T-helper 1 cell treated with Interleukin-12 subunit alpha and Interleukin-12 subunit beta and Interleukin-4 antibody, amounts not matched to agents 30 ng/mL and 1 ng/mL, for 36 hours (primary cell): ENCODE results near the gene DLG5. TPM values are rescaled to one million over a fixed set of nuclear protein-coding genes. Genes with fewer than 3 reads are reported as not detected.

Experiments used
- intact Hi-C: fragments of 100-400 bp; cut with micrococcal nuclease; formaldehyde crosslinking; loops from one replicate; pipeline ENCODE4 v1.15.1; 2024
- total RNA-seq: library from RNA; stranded (reverse); gene quantifications from 2 replicates; pipeline ENCODE4 v1.2.3, GENCODE V29; 2022

DLG5 gene
- total RNA-seq, 1 donor from 2014 or later: 5.6 TPM

DNA sequence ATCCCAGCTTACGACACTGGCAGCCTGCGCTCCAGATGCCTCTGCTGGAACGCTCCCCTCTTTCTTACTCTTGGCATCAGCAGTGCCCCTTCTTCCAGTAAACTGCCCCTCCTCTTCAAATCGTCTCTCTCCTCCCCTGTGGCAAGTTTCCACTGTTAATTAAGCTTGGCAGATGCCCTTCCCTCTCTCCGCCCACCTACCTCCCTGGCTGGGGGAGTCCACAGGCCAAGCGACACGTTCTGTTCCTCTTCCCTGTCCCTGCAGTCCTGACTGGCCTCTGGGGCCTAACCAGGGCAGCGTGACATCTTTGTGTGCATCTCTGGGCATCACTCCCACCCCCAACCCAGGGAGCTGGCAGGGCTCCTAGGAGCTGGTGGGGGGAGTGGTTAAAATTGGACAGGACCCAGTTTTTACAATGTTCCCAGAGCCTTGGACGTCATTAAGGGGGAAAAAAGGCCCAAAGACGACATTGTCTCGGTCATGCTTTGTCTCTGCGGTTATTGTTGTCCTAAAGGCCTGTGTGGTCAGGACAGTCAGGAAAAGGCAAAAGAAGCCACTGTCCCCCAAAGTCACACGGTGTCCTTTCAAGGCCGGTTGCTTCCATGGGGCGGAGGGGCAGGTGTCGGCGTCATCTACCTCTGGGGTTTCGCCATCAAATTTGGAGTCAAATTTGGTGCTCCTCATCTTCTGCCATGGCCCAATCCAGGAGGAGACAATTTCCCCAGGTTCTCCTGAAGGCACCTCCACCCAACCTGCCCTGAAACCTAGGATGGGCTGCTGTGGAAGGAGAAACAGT lies 54.2 kb downstream of the DLG5 start:
- intact Hi-C loops: no loop called here

DNA sequence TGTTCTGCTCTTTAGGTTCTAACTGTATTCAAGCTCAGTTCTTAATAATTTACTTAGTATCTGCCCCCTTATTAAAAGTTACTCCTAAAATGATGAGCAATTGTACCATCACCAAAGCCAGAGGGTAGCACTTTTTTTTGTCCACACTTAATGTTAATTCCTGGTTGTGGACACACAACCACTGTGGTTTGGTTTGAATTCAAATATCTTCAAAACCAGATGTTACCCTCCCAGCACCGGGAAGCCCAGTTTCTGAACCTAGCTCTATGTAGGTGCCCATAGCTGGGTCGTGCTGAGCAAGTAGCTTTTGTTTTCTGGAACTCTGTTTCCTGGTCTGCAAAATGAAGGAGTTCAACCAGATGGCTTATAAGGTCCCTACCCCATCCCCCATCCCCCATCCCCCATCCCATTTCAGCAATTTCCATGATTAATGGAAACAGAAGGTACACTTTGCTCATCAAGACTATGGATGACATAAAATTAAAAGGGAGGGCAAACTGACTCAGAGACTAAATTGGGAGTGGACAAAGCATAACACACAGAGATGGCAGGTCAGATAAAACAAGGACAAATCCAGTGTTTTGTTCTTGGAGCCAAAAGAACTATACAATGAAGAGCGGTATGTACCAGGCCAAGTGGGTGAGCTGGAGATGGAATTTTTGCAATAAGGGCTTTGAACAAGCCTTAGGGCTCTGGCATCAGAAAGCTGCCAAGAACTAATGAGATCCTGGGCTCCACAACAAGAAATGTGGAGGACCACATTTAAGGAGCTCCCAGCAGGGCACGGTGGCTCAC lies 56.7 kb downstream of the DLG5 start:
- intact Hi-C loops: no loop called here

DNA sequence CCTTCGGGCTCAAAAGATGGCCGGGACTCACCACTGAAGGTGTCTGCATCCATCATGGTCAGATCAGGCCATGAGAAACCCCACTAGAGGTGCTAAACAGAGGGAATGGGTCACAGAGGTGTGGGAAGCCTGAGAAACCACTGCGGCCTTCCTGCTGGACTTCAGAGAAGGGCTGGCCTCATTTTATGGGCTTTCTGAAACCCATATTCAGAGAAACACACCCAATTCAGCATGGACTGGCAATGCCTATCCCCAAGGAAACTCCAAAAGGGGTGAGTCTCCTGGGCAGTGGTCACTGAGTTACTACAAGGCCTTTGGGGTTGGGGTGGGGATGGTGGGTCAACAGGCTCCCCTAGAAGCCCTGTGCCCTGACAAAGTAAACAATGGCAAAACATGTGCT lies 58.0 kb downstream of the DLG5 start:
- intact Hi-C loops: no loop called here

DNA sequence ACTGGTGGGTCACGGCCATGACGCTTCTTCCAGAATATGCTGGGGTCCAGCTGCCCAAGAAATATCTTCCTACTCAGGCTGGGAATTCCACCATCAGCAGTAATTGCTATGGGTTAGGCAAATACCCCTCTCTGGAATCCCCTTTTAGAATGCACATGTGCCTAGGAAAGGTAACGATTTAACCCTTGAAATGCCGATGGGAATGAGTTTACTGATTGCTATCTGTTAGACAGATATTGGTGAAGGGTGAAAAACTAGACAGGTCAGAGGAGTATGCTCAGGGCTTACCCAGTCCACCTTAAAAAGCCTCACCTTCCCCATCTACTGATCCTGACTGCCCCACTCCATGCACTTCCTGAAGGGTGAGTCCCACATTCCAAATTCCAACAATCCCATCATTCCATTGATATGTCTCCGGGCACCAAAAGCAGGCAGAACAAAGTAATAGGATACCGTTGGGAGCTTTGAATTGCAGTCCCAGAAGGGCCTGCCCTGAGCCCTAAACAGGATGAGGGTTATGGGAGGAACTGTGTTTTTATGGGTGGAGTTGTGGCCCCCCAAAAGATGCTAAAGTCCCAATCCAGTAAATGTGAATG lies 59.3 kb downstream of the DLG5 start:
- intact Hi-C loops: no loop called here

DNA sequence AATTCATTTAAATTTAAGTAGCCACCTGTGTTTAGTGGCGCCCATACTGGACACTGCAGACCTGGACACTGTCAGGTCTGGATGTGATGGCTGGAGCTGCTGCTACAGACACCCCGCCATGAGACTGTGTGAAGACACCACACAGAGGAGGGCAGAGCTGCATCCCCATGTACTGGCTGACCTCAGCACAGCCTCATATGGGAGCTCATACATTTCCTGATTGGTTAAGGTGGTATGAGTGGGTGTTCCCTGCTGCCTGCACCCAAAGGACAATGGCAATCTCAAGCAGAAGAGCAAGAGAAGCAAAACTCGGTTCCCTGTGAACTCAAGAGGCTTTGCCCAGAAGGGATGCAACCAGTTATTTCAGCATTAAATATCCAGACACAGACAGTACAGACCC lies 60.0 kb downstream of the DLG5 start:
- intact Hi-C loops: no loop called here

DNA sequence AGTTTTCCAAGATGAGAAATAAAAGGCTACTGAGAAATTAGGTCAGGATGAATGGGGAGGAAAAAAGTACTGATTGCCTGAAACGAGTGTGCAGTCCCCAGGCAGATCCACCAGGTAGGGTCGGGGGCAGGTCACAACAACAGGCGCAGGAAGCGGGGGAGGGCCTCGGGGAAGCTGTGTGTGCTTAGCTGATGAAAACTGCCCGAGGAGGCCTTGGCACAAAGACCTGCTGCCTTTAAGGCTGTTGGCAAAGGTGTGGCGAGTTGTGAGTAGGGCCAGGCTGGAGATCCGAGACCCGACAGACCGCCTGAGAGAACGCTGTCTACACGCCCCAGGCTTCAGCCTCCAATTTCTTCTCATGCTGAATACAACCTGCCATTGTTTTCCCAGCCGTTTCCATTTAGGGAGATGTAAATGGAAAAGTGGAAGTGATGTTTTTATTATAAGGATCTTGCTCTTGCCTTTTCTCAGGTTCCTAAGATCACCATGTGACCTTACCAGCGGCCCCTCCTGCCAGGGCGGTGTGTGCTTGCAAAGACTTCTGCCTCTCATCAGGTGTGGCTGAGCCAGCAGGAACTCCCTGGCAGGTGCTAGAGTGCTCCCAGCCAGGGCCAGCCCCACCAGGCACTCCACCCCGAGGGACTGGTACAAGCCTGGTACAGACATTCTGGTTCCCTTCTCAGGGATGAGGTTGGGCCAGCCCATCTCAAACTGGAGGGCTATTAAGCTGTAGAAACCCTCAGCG lies 60.8 kb downstream of the DLG5 start:
- intact Hi-C loops: no loop called here

DNA sequence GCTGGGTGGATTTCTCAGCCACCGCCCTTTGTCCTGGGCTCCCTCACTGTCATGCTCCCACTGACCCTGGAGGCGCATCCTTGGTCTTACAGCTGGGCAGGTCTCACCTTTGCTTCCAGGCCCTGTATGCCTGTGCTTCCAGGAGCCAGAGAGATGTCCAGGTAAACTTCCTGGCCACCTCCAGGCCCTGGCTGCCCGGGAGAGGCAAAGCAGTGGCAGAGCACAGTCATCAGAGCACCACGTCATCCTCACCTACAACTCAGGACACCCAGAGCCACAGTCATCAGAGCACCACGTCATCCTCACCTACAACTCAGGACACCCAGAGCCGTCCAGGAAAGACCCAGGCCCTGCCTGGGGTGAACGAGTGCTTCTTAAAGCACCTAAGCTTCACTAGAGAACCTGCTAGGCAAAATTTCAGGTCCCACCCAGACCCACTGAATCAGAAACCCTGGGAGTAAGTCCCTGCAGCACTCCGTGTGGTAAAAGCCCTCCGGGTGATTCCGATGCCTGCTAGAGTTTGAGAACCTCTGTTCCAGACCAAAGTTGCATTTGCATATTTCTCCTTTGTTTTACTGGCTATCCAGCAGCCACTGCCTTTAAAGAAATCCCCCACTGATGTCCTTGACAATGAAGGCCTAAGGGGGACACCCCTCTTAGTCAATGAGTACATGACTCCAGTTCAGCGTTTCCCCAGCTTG lies 62.3 kb downstream of the DLG5 start:
- intact Hi-C loops: no loop called here

DNA sequence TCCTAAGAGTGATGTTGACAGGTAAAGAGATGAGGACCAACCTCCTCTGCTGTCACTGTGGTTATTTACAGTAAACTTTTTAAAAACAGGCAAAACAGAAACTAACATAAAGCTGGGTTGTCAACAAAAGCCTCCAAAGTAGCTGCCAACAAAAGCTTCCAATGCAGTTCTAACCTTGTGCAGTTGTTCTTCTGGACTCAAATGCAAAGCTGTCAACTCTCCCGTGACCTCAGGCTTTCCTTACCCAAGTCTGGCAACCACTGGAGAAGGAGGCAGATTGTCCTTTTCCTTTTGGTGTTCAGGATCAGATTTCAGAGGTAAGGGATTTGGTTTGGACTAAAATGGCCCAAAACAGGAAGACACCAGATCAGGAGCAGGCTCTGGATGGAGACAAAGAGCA lies 63.1 kb downstream of the DLG5 start:
- intact Hi-C loops: no loop called here

DNA sequence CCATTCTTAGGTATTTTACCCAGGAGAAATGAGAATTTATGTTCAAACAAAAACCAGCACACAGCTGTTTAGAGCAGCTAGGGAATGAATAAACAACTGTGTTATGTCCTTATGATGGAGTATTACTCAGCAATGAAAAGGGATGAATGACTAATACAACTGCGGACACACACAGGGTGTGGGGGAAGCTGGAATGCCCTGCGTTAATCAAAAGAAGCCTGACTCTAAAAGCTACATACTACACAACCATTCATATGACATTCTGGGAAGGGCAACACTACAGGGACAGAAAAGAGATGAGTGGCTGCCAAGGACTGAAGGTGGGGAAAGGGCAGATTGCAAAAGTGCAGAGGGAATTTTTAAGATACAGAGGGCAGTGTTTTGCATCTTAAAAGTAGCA lies 64.0 kb downstream of the DLG5 start:
- intact Hi-C loops: no loop called here

DNA sequence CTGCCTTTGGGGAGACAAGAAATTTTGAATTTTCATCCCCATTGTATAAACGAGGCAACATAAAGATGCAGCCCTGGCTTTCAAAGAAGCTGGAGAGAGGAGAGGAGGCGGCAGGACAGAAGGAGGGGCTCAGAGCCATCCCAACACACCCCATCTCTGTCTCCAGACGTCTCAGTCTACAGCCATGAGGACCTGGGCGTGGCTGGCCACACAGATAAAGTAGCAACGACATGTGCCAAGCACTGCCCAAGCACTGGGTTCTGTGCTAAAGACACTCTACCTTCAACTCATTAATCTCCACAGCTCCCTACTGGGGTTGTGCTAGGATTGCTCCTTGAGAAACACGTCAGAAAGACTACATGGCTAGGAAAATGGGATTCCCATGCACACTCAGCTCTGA lies 65.2 kb downstream of the DLG5 start:
- intact Hi-C loops: no loop called here

DNA sequence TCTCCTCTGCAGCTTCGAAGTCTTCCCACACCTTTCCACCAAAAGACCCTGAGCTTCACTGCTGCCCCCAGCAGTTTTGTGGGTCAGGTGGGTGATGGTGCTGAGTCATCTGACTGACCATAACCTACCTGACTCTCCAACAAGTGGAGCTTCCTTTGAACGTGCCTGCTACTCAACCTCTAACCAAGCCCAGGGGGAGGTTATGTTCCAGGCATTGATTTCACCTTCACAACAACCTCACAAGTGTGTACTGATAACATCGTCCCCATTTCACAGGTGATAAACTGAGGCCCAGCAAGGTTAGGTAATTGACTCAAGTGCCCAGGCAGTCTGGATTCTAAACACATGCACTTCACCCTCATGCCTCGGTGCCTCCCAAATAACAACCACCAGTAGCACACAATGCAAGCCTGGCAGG lies 66.7 kb downstream of the DLG5 start:
- intact Hi-C loops: no loop called here

DNA sequence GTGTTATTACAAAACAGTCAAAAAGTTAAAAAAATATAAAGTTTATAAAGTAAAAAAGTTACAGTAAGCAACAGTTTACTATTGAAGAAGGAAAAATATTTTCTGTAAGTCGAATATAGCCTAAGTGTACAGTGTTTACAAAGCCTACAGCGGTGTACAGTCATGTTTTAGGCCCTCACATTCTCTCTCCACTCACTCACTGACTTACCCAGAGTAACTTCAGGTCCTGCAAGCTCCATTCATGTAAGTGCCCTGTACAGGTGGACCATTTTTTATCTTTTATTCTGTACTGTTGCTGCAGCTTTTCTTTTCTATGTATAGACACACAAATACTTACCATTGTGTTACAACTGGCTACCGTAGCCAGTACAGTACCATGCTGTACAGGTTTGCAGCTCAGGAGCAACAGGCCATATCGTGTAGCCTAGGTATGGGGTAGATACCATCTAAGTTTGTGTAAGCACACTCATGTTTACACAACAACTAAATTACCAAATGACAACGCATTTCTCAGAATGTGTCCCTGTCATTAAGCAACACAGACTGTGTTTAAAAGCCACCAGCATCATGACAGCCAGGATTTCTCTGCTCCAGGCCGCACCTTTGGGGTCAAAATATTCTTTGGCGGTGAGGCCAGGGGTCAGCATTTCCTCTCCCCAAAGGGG lies 67.2 kb downstream of the DLG5 start:
- intact Hi-C loops: no loop called here

DNA sequence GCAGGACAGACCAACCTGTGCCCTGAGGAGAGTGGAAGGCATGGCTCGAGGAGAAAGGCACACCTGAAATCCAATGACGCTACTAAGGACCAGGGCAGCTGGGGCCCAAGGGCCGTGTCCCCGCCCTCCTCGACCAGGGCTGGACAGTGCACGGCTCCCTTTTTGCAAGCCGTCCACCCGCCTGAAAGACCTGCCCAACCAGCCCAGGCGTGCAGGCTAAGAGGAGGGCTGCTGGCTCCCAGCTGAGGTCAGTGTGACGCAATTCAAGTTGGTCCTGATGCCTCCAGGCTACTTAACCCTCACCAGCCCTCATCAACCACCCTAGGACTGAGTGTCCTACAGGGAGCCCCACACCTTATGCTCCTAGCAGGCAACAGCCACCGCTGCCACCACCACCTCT lies 69.3 kb downstream of the DLG5 start:
- intact Hi-C loops: no loop called here

DNA sequence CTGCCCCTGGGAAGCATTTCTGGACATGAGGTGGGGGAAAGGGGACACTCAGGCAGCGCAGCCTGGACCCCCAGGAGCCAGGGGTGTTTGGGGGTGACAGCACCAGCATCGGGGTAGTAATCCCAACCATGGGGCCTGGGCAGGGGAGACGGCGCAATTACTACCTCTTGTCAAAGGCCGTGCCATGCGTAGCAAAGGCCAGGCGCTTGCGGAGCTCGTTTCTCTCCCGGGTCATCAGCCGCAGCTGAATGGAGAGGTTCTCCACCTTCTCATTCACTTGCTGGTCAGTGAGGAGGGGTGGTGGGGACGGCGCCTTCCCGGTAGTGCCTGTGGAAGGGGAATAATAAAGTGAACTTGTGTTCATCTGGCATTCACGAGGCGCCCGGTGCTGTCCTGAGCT lies 70.0 kb downstream of the DLG5 start:
- intact Hi-C loops: no loop called here

DNA sequence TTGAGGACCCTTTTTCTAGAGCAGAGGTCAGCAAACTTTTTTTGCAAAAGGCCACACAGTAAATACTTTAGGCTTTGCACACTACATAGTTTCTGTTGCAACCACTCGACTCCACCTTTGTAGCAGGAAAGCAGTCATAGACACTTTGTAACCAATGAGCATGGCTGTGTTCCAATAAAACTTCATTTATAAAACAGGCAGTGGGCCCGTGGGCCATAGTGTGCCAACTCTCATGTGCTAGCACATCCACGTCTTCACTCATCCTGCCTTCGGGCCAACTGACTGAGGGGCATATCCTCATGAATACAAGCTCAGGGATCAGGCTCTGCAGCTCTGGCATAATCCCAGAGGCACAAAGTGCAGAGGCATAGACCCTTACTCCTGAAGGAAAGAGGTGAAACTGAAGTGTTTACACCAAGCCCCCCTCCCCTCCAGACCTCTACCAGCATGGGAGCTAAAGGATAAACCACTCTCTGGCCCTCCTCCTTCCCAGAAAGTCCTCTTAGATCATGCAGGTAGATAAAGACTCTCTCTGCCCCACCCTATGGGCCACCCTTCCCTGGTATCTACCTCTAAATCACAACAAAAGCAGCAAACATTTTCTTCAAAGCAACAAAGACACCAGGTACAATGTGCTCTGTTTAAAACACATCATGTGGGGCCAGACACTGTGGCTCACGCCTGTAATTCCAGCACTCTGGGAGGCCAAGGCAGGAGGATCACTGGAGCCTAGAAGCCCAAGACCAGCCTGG lies 71.0 kb downstream of the DLG5 start:
- intact Hi-C loops: no loop called here

DNA sequence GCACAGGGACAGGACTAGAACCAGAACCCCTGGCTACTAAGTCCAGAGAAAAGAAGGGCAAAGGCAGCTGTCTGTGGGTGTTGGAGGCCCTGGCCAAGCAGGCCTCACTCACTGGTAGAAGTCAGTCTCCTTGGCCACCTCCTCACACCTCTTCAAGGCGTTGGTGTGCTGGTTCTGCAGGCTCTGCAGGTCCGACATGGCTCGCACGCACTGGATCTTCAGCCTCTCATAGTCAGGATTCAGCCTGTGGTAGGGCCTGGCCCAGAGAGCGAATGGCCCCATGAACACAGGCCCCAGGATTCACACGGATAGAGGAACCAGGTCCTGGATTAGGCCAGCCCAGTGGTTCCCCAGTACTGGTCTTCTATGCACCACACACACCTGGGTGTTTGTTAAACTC lies 72.4 kb downstream of the DLG5 start:
- intact Hi-C loops: no loop called here

DNA sequence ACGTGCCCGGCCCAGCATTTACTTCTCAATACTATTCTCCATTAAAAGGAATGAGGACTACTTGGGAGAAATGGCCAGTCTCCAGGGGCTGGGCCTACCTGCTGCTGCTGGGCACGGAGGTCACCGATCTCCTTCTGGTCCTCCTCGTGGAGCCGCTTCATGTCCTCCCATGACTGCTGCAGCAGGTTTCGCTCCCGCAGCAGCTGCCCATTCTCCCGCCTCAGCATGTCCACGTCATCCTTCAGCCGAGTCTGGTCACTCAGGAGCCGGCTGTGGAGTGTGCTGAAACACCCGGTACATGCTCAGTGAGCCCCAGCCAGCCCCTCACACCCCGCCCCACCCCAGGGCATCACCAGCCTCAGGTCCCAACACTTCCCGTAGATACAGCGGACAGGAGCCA lies 73.3 kb downstream of the DLG5 start:
- intact Hi-C loops: no loop called here

DNA sequence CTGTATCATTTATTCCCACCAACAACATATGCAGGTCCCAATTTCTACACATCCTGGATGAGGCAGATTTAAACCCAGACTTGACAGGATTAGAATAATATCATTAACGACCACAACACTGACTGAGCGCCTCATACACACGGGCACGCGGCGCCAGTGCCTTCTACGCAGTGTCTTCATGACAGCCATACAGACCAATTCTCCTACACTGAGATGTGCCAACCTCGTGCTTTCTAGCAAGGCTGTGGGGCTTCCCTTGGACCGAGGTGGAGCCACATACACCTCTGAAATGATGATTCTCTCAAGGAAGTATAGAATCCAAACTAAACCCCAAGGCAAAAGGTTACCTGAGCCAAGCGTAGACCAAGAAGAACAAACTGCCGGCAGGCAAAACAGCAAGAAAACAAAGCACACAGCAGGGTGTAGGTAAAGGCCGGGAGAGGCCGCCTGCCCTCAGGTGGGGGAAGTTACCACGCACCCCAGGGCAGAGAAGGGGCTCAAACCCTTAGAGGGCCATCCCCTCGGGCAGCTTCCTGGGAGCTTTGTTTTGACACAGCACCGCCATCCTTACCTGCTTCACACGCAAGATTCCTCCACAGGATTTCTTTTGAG lies 75.8 kb downstream of the DLG5 start:
- intact Hi-C loops: no loop called here

DNA sequence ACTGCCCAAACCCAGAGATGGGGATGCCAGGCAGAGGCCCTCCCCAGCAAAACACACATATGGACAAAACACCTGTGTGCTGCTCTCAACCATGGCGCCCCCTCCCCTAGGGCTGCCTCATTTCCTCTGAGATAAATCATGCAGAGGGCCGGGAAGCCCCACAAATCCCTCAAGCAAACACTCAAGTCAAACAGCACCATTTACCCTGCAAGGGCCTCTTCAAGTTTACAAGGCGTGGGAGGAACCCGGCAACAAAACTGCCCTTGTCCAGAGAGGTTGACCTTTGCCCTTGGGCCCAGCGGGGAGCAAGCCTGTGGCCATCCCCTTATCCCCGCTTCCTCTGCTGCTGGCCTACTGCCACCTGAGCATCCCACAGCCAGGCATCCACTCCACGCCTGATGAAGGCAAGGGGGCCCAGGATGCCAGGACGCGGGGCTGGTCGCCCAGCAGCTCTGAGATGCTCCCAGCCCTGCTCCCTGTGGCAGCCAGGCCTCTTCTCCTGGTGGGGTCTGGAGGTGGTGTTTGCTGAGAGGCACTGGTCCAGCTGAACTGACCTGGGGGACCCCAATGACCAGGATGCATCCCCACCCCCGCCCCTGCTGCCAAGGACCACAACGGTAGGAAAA lies 77.4 kb downstream of the DLG5 start:
- intact Hi-C loops: loop anchor here (5.0 kb wide), 1 partner anchor 1393 kb away; no protein-coding TSS in a partner anchor
